ENCODE data around the gene UTP14C. TPM values are rescaled to one million over a fixed set of nuclear protein-coding genes. Genes with fewer than 3 reads are reported as not detected.

Gene UTP14C
- total and polyA plus RNA-seq, 2 experiments from 2014 or later, result 5.7 to 12.4 TPM

DNA sequence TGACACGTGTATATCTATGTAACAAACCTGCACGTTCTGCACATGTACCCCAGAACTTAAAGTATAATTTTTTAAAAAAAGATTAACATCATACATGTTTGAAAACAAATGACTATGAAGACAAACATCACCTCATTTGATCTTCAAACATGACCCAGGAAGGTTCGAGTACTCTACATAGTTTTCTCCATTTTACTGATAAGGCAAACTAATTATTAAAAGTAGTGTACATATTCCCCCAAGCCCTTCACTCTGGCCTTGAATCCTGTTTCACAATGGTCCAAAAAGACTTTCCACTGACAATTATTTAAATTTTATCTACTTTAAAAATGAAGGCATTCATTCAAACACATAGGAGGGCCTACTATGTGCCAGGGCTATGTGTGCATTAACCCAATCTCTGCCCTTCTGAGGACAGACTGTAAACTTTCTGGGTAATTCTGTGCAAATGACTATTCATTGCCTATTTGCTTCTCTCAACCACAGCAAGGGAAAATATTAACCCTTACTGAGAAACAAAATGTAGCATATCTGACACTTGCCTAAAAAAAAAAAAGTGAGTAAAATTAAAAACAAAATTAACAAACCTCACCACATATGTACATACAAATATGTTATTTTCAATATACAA is 35.4 kb upstream of the UTP14C start:
- Histone ChIP-seq H3K4me1 (ENCODE audit: insufficient read depth) (no peaks in the 10 kb centered on the region), H3K9me3 (ENCODE audit: low read depth) (no peaks in the 10 kb centered on the region), H3F3A (ENCODE audit: insufficient read depth) (no peaks in the 10 kb centered on the region), H3K27ac (no peak overlapping the region), H3K9ac (no peak overlapping the region), H3K27me3 (replicated peaks; ENCODE audit: insufficient read depth) (peaks cover 5% of the 10 kb centered on the region; the same call in 1 of the 2 replicates), H3K9me2 (ENCODE audit: insufficient read depth) (no peaks in the 10 kb centered on the region), H2AFZ (no peak overlapping the region), H3K4me2 (ENCODE audit: unreplicated experiment) (no peak overlapping the region), H4K20me1 (ENCODE audit: insufficient read depth) (no peaks in the 10 kb centered on the region), H3K4me3 (no peak overlapping the region), H3K36me3 (ENCODE audit: low read depth) (no peaks in the 10 kb centered on the region), H3K79me2 (ENCODE audit: insufficient read depth) (no peaks in the 10 kb centered on the region)
- TF ChIP-seq EZH2phosphoT487 (IDR thresholded peaks at IDR 0.05; ENCODE audit: insufficient read depth, low read depth) (no peak), EZH2 (IDR thresholded peaks at IDR 0.05; ENCODE audit: insufficient read depth, poor library complexity, severe bottlenecking) (no peak)
- in situ Hi-C loops (cut with MboI), result no loop called here
- DNase-seq, result no peak
- WGBS, 2 experiments (ENCODE audit: low coverage in 1 of 2, low lambda C conversion rate in 2 of 2, missing lambda C conversion rate in 2 of 2), result 56 to 62% methylated on average over 3 of the region's 3 CpGs

DNA sequence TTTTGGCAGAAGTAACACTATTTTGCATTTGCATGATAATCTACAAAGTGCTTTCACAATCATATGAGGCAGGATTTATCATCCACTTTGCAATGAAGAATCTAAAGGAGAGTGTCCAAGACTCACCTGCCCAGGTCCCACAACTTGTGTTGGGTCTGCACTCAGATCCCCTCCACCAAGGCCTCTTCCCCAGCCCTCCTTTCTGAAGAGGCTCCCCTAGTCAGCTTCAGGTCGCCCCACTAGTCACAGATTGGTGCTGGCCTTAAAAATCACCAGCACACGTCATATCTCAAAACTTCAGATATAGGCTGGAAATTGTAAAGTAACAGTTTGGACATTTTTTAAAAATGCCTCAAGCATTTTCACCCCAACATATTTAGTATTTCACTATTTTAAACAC is 30.8 kb upstream of the UTP14C start:
- no peaks in the 10 kb centered on the region for H3K36me3 ChIP-seq (ENCODE audit: low read depth)
- no peak overlapping the region for H3K27ac ChIP-seq
- H3K4me2 ChIP-seq (ENCODE audit: unreplicated experiment), result no peak overlapping the region
- H4K20me1 ChIP-seq (ENCODE audit: insufficient read depth), result no peaks in the 10 kb centered on the region
- H3K79me2 ChIP-seq (ENCODE audit: insufficient read depth), result no peaks in the 10 kb centered on the region
- no peak for TF ChIP-seq EZH2 (IDR thresholded peaks at IDR 0.05; ENCODE audit: insufficient read depth, poor library complexity, severe bottlenecking)
- H3K27me3 ChIP-seq (replicated peaks; ENCODE audit: insufficient read depth), result peaks cover 43% of the 10 kb centered on the region
- in situ Hi-C loops (cut with MboI), result no loop called here
- no peaks in the 10 kb centered on the region for H3F3A ChIP-seq (ENCODE audit: insufficient read depth)
- H2AFZ ChIP-seq, result no peak overlapping the region
- H3K4me1 ChIP-seq (ENCODE audit: insufficient read depth), result no peaks in the 10 kb centered on the region
- no peak overlapping the region for H3K4me3 ChIP-seq
- no peaks in the 10 kb centered on the region for H3K9me2 ChIP-seq (ENCODE audit: insufficient read depth)
- DNase-seq, result no peak
- no peaks in the 10 kb centered on the region for H3K9me3 ChIP-seq (ENCODE audit: low read depth)
- H3K9ac ChIP-seq, result no peak overlapping the region
- 51 to 58% methylated on average over 2 of the region's 2 CpGs for WGBS, 2 experiments (ENCODE audit: low coverage in 1 of 2, low lambda C conversion rate in 2 of 2, missing lambda C conversion rate in 2 of 2)

- no peak for TF ChIP-seq EZH2 (IDR thresholded peaks at IDR 0.05; ENCODE audit: insufficient read depth, poor library complexity, severe bottlenecking)
- Histone ChIP-seq H3K4me2 (ENCODE audit: unreplicated experiment) (no peak overlapping the region), H3K9me3 (ENCODE audit: low read depth) (no peaks in the 10 kb centered on the region), H3K9me2 (ENCODE audit: insufficient read depth) (no peaks in the 10 kb centered on the region), H3K4me3 (no peak overlapping the region), H4K20me1 (ENCODE audit: insufficient read depth) (no peaks in the 10 kb centered on the region), H3K27me3 (replicated peaks; ENCODE audit: insufficient read depth) (peaks cover 53% of the 10 kb centered on the region), H3K4me1 (ENCODE audit: insufficient read depth) (no peaks in the 10 kb centered on the region), H3K9ac (no peak overlapping the region), H3K27ac (no peak overlapping the region), H3K79me2 (ENCODE audit: insufficient read depth) (no peaks in the 10 kb centered on the region), H3F3A (ENCODE audit: insufficient read depth) (no peaks in the 10 kb centered on the region), H3K36me3 (ENCODE audit: low read depth) (no peaks in the 10 kb centered on the region), H2AFZ (no peak overlapping the region)
- no peak for DNase-seq
- in situ Hi-C loops (cut with MboI), result no loop called here
- 1 to 4% methylated on average over 9 of the region's 9 CpGs for WGBS, 2 experiments (ENCODE audit: low coverage in 1 of 2, low lambda C conversion rate in 2 of 2, missing lambda C conversion rate in 2 of 2)
These were observed 28.6 kb upstream of the UTP14C start for GRCh38 chr13:51995677-51996551.

GRCh38 chr13:51996641-51997040 is 27.9 kb upstream of the UTP14C start:
- Histone ChIP-seq H4K20me1 (ENCODE audit: insufficient read depth) (no peaks in the 10 kb centered on the region), H3K79me2 (ENCODE audit: insufficient read depth) (no peaks in the 10 kb centered on the region), H3K4me3 (no peak overlapping the region), H2AFZ (no peak overlapping the region), H3F3A (ENCODE audit: insufficient read depth) (no peaks in the 10 kb centered on the region), H3K36me3 (ENCODE audit: low read depth) (no peaks in the 10 kb centered on the region), H3K9ac (no peak overlapping the region), H3K4me1 (ENCODE audit: insufficient read depth) (no peaks in the 10 kb centered on the region), H3K4me2 (ENCODE audit: unreplicated experiment) (no peak overlapping the region), H3K9me2 (ENCODE audit: insufficient read depth) (no peaks in the 10 kb centered on the region), H3K27ac (no peak overlapping the region), H3K27me3 (replicated peaks; ENCODE audit: insufficient read depth) (peaks cover 53% of the 10 kb centered on the region), H3K9me3 (ENCODE audit: low read depth) (no peaks in the 10 kb centered on the region)
- no peak for DNase-seq
- WGBS, 2 experiments (ENCODE audit: low coverage in 1 of 2, low lambda C conversion rate in 2 of 2, missing lambda C conversion rate in 2 of 2), result 55 to 68% methylated on average over 4 of the region's 4 CpGs
- in situ Hi-C loops (cut with MboI), result no loop called here
- TF ChIP-seq EZH2phosphoT487 (IDR thresholded peaks at IDR 0.05; ENCODE audit: insufficient read depth, low read depth), result no peak
- no peak for TF ChIP-seq EZH2 (IDR thresholded peaks at IDR 0.05; ENCODE audit: insufficient read depth, poor library complexity, severe bottlenecking)
